Activated effector memory CD4-positive, alpha-beta T cell treated with anti-CD3 and anti-CD28 coated beads, Interleukin-2, amount 50 U/mL, for 16 hours (primary cell): ENCODE measurements around the gene PFN1.
A peak's percentile ranks its signal among the peaks of the same experiment; 100 is the strongest.
"Not testable (repeated sequence)": the region's sequence is repeated elsewhere in the genome, so short reads cannot be mapped to it uniquely, and the experiment has no call there.

Experiments used
- DNase-seq: peaks from one replicate; pipeline ENCODE4 v3.0.0-alpha.2; 2020

PFN1 gene

GRCh38 chr17:4920351-4921048, 27.8 kb downstream of the PFN1 start:
- no peak for DNase-seq

GRCh38 chr17:4919511-4920047, 28.8 kb downstream of the PFN1 start:
- no peak for DNase-seq

- DNase-seq: not testable (repeated sequence)
These were observed 33.8 kb downstream of the PFN1 start for GRCh38 chr17:4914551-4914950.

- no peak for DNase-seq
These were observed 34.3 kb downstream of the PFN1 start for GRCh38 chr17:4913994-4914393.

DNA sequence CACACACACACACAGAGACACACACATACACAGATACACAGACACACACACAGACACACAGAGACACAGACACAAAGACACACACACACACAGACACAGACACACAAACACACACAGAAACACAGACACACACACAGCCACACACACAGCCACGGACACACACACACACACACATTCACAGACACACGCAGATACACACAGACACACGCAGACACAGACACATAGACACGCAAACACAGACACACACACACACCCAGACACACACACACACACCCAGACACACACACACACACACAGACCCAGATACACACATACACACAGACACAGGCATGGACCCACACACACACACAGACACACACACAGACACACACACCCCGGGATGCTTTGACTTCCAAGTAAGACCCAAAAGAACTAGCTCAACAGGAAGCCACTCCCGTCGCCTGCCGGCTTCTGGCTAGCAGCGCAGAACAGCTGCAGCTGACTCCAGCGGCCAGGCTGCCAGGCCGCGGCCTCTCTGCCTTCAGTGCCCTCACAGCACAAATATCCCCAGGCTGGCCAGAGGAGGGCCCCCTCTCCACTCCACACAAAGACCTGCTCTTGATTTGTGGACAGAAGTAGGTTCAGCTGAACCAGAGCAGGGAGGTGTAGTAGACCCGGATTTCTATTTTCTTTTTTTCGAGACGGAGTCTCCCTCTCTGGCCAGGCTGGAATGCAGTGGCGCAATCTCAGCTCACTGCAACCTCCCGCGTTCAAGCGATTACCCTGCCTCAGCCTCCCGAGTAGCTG, 39.4 kb downstream of the PFN1 start:
- peak; percentile 87 for DNase-seq

DNA sequence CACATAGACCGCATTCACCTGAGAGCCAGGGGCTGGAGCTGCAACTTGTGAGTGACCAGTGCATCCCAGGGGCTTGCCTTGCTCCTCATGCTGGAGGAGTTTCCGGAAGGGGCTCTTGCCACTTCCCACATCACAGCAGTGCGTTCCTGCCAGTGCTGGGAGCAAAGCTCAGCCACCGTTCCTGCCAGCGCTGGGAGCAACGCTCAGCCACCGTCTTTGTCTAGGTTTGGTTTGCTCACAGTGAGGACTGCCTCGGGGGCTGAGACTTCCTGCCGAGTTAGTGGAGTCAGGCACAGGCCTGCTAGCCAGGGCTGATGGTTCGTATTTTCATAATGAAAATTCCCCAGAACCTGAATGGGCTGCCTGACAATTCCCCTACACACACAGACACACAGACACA, 40.0 kb downstream of the PFN1 start:
- DNase-seq: no peak

GRCh38 chr17:4906642-4907041, 41.7 kb downstream of the PFN1 start:
- not testable (repeated sequence) for DNase-seq

GRCh38 chr17:4903051-4903818, 45.1 kb downstream of the PFN1 start, which contains the start of gene CHRNE:
CHRNE (minus strand) TSS chr17:4903098; CDS start chr17:4903063, 35 bp downstream.
- DNase-seq: peak; percentile 86

DNA sequence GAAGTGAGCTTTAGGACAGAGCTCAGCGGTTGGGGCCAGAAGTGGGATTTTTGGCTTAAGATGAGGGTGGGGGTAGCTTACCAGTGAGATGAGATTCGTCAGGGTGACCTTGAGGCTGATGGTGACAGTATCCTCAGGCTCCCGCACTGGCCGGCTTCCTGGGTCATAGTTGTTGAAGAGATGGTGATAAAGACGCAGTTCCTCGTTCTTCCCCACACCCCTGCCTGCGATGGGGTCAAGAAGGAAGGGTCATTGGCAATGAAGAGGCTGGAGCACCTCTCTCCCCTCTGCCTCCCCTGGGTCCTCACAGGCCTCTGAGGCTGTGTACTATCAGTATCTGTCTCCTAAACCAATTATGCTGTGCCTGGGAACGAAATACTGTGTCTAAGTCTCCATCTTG, 45.8 kb downstream of the PFN1 start:
- no peak for DNase-seq

- DNase-seq: peak; percentile 74
These were observed 46.5 kb downstream of the PFN1 start for GRCh38 chr17:4901648-4902344.

- DNase-seq: no peak
These were observed 47.2 kb downstream of the PFN1 start for GRCh38 chr17:4901108-4901647.

DNA sequence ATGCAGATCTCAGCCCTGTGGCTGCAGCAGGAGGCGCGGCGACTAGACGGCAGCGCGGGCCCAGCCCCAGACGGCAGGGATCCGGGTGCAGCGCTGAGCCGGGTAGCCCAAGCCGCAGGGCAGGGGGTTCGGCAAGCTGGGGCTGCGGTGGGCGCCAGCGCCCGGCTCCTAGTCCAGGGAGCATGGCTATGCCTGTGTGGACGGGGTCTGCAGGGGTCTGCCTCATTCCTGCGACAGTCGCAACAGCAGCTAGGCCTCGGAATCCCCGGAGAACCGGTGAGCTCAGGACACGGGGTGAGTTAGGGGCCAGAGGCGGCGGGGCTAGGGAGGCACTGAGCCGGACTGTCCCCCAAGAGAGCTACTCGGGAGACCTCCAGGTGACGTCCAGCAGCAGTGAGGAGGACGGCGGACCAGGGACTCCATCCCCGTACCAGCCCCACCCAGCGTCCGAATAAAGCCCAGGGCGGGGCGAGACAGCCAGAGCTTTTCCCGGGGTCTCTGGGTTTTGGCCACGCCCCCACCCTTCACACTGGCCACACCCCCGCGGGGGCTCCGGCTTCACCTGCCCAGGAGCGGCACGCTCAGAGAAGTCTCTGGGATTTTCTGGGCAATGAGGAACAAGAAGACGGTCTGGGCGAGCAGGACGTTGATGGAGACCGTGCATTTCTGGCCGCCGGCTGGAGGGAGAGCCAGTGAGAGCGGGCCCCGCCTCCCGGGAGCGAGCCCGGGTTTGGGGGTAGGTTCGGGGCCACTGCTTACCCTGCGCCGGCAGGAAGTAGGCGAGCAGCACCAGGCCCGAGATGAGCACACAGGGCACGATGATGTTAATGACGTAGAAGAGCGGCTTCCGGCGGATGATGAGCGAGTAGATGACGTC, 47.9 kb downstream of the PFN1 start:
- peak; percentile 84 for DNase-seq

- peak; percentile 98 for DNase-seq
These were observed 48.7 kb downstream of the PFN1 start, which contains the start of gene C17orf107 for GRCh38 chr17:4899341-4900230. C17orf107 (plus strand) TSS chr17:4899536; CDS start chr17:4899763, 227 bp downstream.

DNA sequence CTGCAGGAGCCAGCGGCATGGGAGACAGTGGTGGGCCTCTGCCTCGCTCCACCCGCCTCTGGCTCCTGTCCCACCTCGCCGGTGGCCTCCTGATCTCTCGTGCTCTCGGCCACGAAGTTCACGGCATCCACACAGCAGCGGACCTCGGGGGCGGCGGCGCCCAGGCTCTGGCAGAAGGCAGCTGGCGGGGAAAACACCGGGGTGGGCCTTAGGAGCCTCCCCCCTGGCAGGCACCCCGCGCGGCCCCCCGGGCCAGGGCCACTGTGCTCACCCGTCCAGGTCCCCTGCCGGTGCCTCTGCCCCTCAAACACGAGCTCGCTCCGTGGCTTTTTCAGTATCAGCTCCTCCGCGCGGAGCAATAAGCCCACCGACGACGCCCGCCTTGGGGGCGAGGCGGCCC, 49.4 kb downstream of the PFN1 start:
- DNase-seq: no peak

DNA sequence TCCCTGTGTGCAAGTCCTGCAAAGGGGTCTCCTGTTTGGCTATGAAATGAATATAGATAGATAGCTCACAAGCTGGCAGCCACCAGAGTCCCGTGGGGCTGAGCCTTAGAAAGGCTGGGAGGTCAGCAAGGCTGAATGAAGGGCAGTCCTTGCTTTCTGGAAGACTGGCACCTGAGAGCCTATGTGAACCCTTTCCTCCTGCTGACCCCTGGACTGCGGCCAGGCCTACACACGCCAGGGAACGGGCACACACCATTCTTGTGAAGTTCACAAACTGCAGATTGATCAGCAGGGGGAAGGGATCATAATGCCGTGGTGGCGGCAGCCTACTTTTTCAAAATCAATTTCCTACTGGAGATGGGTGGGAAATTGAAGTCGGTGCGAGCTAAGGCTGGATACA, 50.0 kb downstream of the PFN1 start:
- DNase-seq: no peak

- DNase-seq: no peak
These were observed 50.5 kb downstream of the PFN1 start for GRCh38 chr17:4897785-4898184.

- no peak for DNase-seq
These were observed 51.1 kb downstream of the PFN1 start for GRCh38 chr17:4897198-4897687.

- DNase-seq: no peak
These were observed 51.8 kb downstream of the PFN1 start for GRCh38 chr17:4896332-4897197.
